ENCODE results near the gene SAMD13.
A peak's percentile ranks its signal among the peaks of the same experiment; 100 is the strongest.
"Not testable (repeated sequence)": the region's sequence is repeated elsewhere in the genome, so short reads cannot be mapped to it uniquely, and the experiment has no call there.

The SAMD13 gene

DNA sequence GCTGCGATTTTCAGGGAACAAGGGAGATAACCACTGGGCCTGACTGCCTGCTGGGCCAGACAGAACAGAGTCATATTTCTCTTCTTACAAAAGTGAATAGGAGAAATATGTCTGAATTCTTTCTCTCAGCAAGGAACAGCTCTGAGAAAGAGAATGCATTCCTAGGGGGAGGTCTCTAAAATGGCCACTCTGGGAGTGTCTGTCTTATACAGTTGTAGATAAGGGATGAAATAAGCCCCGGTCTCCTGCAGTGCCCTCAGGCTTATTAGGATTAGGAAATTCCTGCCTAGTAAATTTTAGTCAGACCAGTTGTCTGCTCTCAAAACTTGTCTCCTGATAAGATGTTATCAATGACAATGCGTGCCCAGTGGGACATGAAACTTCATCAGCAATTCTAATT lies 14.1 kb upstream of the SAMD13 start:
- not testable (repeated sequence) for DNase-seq

DNA sequence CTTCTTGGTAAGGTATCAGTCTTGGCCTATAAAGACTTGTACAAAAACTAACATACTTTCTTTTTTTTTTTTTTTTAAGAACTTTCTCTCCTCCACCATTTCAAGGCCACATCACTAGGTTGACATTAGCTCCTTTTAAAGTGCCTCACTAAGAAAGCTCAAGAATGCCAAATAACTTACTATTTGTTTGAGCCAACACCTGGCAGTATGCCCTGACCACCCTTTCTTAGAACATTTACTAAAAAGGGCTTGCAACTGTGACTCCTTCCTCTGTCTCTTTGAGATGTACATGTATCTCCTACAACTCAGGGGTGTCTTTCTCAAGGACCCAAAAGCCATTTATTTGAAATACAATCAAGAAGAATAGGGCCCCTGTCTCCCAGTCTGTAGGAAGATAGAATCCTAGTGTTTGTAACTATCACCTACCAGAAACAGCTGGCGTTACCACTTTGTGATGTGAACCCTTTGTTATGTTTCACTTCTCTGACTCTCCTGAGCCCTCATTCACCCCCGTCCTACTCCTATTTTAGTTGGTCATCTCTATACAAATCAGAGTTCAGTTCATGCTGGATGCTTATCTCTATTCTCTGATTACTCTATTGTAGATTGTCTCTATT lies 12.2 kb upstream of the SAMD13 start:
- no peak for DNase-seq

DNA sequence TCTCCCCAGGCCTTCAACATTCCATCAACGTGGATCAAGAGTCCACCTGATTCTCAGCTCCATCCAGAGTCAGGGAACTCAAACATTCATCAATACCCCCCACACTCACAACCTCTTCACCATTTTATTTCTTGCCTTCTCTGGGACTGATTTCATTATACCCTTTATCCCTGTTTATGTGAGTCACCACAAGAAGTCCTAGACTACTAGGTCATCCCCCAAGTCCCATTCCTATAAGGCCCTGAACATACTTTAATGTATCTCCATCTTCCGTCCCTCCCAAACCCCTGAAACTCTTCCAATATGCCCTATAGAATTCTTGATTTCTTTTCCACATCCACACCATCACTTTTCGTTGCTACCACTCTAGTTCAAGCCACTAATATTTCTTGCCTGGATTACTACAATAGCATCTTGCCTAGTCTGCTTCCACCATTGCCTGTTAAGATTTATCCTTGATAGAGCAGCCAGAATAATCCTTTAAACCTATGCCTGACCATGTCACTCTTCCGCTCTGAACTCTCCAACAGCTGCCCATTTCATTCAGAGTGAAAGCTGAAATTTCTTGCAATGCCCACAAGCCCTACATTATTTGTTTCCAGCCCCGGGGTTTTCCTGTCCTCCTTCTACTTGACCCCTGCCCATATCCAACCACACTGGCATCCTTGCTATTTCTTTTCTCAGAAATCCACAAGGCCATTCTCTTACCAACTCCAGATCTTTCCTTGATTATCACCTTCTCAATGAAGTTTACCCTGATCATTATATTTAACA lies 9.4 kb upstream of the SAMD13 start:
- no peak for DNase-seq

DNA sequence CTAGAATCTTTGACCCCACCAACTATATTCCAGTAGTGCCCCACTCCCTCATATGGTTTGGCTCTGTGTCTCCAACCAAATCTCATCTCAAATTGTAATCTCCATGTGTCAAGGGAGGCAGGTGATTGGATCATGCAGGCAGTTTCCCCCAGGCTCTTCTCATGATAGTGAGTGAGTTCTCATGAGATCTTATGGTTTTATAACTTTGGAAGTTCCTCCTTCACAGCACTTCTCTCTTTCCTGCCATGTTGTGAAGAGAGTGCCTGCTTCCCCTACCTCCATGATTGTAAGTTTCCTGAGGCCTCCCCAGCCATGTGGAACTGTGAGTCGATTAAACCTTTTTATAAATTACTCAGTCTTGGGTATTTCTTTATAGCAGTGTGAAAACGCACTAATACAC lies 7.7 kb upstream of the SAMD13 start:
- DNase-seq = no peak

DNA sequence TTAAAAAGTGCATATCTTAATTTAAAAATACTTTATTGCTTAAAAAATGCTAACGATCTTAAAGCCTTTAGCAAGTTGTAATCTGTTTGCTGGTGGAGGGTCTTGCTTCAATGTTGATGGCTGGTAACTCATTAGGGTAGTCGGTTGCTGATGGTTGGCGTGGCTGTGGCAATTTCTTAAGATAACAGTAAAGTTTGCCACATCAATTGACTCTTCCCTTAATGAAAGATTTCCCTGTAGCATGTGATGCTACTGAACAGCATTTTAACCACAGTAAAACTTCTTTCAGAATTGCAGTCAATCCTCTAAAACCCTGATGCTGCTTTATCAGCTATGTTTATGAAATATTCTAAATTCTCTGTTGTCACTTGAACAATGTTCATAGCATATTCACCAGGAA lies 6.8 kb upstream of the SAMD13 start:
- no peak for DNase-seq

DNA sequence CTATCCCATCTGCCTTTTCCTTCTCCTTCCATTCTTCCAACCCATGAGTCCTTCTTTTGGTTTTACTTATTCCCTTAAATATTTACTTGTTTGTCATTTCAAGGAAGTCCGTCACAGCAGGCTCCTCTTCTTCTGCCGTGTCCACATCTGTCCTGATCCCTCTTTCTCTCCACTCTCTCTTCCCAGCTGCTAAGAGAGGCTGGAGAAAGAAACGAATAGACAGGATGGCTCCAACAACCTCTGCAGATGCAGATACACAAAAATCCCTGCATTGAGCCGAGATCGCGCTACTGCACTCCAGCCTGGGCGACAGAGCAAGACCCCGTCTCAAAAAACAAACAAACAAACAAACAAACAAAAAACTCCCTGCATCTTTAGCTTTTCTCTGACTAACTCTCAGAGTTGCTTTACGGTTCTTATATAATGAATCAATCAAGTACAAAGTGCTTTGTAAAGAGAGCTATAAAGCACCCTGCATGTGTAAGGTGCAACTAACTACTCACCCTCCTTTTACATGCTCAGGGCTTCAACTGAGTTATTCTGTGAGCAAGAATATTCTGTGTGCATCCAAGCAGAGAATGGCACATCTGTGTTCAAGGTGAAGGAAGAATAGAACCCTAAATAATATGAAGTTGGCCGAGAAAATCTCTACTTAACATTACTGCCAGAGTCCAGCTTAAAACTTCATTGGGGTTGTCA lies 3.8 kb upstream of the SAMD13 start:
- DNase-seq = no peak

DNA sequence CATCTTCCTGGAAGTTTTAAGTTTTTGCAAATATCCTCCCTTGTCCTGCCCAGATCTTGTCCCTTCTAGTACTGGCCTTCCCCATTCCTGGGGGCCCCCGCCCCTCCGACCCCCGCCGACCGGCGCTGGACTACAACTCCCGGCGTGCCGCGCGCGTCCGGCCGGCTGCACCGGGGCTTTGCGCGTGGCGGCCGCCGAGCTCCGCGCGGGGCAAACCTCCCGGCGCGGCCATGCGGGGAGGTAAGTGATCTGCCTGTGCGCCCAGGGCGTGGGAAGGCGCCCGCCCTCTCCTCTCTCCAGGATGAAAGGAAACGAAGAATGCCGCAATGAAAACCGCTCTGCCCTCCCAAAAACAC lies 3.2 kb upstream of the SAMD13 start:
- DNase-seq = peak; percentile 30

DNA sequence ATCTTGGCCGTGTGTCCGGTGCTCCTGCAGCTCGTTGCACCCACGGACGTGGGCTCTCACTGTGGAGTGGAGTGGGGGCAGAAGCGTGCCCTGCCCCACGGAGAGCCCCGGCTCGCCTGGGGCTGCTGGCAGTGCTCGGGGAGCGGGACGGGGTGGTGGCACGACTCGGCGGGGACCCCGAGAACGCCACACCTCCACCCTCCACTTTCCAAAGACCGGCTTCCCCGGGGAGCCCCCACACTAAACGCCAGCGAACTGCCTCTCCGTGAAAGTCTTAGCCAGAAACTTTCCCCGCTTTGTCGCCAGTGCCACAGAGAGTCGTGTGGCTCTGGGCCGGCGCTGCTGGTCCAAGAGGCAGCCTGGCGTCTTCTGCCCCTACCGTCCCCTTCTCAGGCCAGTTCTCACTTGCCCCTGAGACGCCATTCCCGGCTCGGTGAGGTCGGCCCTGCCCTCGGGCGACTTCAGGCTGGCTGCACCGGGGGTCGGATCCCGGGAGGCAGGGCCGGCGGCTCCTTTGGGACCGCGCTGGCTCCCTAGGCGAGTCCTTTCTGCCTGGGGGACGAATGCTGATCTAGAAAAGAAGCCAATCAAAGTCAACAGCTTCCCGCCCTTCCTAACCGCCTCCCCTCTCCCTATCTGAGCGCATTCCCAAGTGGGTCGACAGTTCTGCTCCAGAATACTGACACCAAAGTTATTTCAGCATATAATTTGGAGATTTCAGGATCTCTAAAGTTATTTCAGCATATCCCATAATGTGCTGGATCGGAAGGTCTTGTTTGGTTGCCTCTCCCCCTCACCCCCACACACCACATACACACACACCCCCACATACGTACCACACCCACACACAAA lies 2.6 kb upstream of the SAMD13 start:
- DNase-seq = no peak

DNA sequence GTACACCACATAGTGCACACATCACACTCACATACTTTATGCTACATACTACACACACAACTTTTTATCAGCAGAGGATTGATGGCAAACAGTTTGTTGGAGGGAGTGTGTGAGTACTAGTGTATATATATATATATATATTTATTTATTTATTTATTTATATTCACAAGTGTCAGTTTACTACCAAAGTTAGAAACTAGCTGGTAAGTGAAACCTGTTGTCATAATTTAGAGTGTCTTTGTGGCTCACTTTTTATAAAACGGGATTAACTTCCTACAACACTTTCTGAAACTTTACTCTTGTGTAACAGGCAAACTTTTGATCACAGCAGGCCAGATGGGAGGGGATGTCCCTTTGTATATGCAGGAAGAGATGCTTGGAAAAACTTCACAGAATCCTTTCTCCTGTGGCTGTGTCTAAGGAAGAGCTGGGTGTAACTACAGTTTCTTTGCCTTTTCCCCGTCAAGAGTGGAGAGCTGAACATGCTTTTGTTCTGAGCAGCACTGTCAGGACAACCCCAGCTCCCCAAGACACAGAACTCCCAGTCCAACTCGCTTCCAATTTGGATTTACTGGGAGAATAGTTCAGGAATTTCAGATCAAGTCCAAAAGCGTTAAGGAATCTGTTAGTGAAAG lies 1.9 kb upstream of the SAMD13 start:
- no peak for DNase-seq

DNA sequence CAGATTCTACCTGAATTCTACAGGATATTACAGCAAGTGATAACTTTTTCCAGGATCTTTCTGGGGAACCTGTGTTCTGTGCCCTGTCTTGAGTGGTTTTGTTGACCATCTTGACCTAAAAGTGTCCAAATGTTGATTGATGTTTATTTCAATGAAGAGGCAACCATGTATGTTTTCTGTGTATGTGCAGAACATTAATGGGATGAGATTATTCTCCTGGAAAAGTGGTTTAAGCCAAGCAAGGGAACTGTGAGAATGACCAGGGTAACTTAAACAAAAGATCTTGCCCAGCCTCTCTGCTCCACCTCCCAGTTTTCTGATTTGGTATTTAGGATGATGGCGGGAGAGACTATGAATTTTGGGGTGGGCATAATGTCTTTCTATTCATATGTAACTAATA lies 1.0 kb upstream of the SAMD13 start:
- DNase-seq = no peak

DNA sequence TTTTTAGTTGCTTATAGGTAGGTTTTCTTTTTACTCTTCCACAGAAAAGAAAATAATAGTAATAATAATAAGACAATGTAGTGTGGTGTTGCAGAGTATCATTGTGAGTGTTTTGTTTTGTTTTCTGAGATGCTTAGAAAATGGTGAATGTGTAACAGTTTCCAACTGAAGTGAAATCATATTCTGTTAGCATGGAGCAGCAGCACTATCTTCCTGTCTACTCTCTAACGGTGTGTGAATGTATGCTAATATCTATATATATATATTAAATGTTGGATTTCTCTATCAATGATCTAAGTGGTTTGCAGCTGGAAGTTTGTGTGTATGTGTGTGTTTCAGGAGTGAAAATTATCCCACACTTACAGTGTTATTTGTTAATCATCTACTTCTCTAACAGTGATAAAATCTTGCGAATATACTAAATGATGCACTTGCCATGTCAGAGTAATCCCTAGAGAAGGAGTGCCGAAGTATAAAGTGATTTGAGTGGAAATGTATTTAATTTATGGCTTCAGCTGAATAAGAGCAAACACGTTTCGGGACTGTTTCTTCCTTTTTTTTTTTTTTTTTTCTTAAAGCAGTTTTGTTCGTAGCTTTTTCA lies 377 bp downstream of the SAMD13 start:
- DNase-seq = no peak

DNA sequence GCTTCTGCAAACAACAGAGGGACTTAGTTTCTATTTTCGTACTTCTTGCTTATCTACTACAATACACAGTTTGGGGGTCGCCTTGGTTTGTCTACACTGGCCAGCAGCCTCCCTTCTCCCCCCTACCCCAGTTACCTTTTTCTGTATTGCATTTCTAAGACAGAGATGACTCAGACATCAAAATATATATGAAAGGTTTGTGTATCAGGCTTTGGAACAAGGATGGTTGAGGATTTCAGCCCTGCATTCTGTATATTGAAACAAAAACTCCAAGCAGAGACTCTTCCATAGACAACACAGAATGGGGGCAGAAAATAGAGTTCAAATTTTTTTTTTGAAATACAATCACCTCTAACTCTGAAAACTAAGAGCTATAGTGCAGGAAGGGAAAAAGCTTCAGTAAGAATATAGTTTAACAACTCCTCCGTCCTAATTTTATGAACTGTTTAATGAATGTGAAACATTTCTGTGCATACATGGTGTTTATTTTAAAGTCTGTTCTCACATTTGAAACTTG lies 1.9 kb downstream of the SAMD13 start:
- no peak for DNase-seq

DNA sequence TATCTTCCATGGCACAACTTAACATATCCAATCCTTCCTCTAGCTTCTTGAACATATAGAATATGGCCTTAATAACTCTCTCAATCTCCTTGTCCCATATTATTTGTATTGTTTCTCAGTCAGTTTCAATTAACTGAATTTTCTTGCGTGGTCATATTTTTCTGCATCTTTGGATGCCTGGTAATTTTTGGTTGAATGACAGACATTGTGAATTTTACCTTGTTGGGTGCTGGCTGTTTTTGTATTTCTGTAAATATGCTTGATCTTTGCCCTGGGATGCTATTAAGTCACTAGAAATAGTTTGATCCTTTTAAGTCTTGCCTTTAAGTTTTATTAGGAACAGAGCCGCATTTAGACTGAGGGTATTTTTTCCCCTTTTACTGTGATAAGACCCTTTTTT lies 5.9 kb downstream of the SAMD13 start:
- DNase-seq = no peak

DNA sequence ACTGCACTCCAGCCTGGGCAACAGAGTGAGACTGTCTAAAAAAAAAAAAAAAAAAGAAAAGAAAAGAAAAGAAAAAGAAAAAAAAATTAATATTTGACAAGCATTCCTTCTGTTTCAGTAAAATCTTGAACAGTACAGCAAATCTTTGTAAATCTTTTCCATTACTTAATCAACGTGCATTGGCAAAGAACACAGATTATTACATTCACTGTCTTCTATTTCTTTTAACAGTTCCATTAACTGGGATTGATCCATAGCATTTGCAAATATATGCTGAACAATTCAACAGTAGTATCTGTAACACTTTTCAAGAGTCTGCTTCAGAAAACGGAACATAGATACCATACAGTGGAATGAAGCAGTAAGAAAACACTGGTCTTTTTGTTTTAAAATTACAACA lies 9.8 kb downstream of the SAMD13 start:
- DNase-seq = no peak

DNA sequence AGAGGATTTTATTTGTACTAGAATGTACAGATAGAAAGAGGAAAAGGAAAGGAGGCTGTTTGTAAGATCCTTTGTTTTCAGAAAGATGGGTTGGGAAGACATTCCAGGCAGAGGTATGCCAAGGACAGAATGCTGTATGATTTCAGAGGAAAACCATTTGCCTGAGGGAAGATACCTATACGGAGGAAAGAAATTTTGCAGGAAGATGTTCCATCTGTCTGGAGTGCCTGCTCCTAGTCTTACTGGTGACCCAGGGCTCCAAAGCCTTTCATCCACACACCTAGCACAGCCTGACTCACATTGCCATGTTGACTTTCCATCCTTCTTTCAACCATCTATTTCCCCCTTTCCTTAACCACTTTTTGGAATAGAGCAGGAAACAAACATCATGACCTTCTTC lies 18.2 kb downstream of the SAMD13 start:
- no peak for DNase-seq

DNA sequence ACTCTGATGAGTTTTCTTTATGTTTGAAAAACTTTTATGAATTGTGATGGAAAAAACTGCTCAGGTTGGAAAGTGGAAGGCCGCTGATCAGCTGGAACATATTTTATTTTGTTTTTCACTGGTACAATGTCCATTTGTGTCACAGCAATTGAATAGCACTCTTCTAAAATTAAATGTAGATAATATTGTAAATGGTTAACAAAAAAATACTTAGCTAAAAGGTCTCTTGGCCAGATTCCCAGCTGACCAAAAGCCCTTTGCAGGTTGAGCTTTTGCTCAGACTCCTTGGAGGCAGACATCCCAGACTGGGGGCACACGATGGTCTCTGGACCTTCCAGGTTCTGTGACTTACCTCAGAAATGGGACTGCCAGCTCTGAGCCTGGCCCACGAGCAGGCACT lies 26.3 kb downstream of the SAMD13 start:
- DNase-seq = no peak

DNA sequence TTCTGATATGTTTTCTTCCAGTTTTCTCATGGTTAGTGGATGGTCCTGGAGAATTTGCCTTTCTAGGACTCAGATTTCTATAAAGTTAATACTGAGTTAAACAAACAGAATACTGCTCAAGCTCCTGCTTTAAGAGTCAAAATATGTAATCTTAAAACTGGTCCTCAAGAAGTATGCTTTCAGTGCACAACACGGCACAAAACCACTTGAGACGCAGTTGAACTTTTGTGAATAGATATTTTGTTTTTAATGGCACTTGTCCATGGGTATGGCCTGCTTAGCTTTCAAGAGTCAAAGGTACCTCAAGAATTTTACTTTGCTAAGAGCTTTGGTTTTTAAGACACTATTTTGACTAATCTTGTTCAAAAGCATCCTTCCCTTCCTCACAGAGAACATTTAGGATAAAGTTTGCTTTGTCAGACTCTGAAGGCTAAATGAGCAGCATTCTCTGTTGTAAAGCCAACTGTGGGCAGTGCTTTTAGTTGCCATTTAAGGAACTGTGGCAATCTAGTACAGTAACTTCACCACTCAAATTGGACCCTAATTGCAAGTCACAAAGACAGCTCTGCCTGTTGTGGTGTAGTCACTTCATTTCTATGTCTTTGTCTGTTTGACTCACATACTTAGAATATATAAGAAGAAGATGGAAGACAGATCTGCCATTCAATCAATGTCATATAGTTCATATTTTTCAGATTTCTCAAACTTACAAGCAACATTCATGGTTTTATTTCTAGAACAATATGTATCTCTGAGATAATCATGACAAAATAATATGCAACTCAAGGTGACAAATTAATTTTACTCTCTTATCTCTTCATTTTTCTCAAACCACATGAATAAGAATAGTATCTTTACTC lies 28.8 kb downstream of the SAMD13 start:
- no peak for DNase-seq

DNA sequence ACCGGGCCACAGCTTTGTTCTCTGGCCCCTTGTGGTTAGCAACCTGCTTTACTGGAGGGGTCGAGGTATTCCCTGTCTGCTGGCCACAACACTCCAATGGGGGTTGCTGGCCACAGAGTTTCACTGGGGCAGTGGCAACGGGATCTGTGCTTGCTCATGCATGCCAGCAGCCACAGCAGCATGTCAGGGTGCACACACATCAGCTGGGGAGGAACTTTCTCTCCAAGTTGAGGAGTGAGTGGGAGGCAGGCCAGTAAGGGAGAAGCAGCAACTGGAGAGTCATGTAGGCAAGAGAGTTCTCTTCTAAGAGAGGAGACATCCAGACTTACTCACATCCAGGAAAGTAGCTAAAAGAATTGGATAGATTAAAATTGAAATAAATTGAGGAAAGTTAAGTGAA lies 38.0 kb downstream of the SAMD13 start:
- DNase-seq = no peak

DNA sequence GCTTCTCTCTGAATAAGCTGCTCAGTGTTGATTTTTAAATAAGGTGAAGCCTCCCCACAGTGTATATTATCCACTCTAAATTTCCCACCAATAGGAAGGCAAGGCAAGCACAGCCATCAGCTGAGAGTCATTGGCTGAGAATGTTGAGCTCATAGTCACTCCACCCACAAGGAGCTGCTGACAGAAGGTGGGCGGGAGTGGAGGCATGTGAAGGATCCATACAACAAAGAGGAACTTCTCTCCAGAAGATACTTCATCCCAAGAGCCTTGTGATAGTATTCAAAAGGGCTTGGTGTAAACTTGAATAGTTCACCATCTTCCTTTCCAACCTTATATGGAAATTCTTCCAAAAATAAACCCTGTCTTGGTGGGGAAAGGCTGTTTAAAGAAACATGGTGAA lies 42.8 kb downstream of the SAMD13 start:
- no peak for DNase-seq

DNA sequence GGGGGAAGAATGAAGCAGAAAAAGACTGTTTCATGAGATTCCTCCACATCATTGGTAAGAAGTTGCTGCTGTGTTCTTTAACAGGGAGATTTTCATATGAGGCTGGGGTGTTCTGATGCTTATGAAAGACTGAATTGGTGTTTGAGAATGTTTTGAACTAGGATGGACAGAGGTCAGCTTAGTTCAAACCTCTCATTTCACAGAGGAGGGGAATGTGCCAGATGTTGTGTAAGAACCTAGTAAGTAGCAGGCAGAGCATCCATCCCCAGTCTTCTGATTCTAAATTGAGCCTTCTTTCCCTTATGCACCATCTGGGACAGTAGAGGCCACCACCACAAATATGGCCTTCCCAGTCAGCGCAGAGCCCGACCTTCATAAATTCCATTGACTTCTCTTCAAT lies 43.7 kb downstream of the SAMD13 start:
- no peak for DNase-seq

DNA sequence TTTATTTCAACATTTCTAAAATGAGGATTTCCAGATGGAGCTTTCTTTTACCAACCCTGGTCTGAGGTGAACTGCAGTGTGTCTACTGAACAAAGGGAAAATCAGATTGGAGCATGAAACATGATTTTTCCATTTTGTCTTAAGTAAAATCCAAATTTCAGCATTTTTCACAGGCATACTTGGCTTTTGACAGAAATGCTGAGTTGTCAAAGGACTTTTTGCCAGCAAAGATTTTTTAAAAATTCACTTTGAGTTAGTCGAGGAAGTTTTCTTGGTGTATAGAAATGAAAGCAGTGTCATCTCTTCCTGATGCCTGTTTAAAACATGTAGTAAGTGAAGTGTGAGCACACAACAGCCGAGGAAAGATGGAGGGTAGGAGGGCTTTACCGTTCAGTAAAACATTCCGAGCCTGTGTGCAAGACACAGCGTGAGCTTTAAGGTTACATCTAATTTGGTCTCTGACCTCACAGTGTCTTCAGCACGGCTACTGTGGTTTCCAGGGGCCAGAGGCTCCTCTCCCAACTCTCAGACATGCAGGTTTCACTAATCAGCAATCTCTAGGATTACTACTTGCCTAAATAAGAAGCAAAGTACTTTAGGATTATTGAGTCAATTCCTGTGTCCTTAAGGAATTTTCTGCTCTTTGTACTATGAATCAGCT lies 45.9 kb downstream of the SAMD13 start:
- DNase-seq = no peak

All from CD4-positive, alpha-beta T cell treated with Interleukin-4 for 4 hours (primary cell).